Hepatocyte (in vitro differentiated cells): ENCODE data around the gene SRP68. TPM values are rescaled to one million over a fixed set of nuclear protein-coding genes. Genes with fewer than 3 reads are reported as not detected.

ENCODE experiments used
- DNase-seq: peaks from one replicate; pipeline ENCODE4 v3.0.0-alpha.2; 2016; ENCODE audit warnings: low spot score
- H2AFZ ChIP-seq: fragments of 200-600 bp; sonication (generic); 2 replicates; pipeline ENCODE4 v1.6.0; 2016; ENCODE audit warnings: antibody characterized with exemption, mild to moderate bottlenecking
- H3K27ac ChIP-seq: fragments of 200-600 bp; sonication (generic); 2 replicates; pipeline ENCODE4 v1.5.1; 2016; ENCODE audit warnings: mild to moderate bottlenecking
- H3K27me3 ChIP-seq: fragments of 200-600 bp; sonication (generic); 2 replicates; pipeline ENCODE4 v1.6.1; 2016
- H3K36me3 ChIP-seq: fragments of 200-600 bp; sonication (generic); replicated peaks from 2 replicates; pipeline ENCODE4 v1.5.1; 2016; ENCODE audit warnings: low read depth; ENCODE audit not compliant: insufficient read depth
- H3K4me1 ChIP-seq: fragments of 200-600 bp; sonication (generic); 2 replicates; pipeline ENCODE4 v1.5.1; 2016; ENCODE audit warnings: mild to moderate bottlenecking, moderate library complexity; ENCODE audit not compliant: insufficient read depth
- H3K4me2 ChIP-seq: fragments of 200-600 bp; sonication (generic); 2 replicates; pipeline ENCODE4 v1.6.0; 2016
- H3K4me3 ChIP-seq: fragments of 200-600 bp; sonication (generic); 2 replicates; pipeline ENCODE4 v1.5.1; 2016; ENCODE audit warnings: mild to moderate bottlenecking
- H3K79me2 ChIP-seq: fragments of 200-600 bp; sonication (generic); 2 replicates; pipeline ENCODE4 v1.6.0; 2017; ENCODE audit warnings: mild to moderate bottlenecking
- H3K9me2 ChIP-seq: fragments of 200-600 bp; sonication (generic); replicated peaks from 2 replicates; pipeline ENCODE4 v1.6.0; 2017; ENCODE audit warnings: mild to moderate bottlenecking; ENCODE audit not compliant: insufficient read depth
- H3K9me3 ChIP-seq: fragments of 200-600 bp; sonication (generic); 2 replicates; pipeline ENCODE4 v1.5.1; 2016; ENCODE audit warnings: low read depth, mild to moderate bottlenecking
- H4K20me1 ChIP-seq: fragments of 200-600 bp; sonication (generic); 2 replicates; pipeline ENCODE4 v1.6.0; 2016; ENCODE audit warnings: mild to moderate bottlenecking; ENCODE audit not compliant: insufficient read depth, poor library complexity, severe bottlenecking
- CTCF ChIP-seq: fragments of 200-600 bp; sonication (generic); IDR thresholded peaks from 2 replicates; pipeline ENCODE4 v1.5.1; 2016; ENCODE audit warnings: antibody characterized with exemption, mild to moderate bottlenecking; ENCODE audit not compliant: poor library complexity
- EZH2 ChIP-seq: fragments of 200-600 bp; sonication (generic); IDR thresholded peaks from 2 replicates; pipeline ENCODE4 v1.6.1; 2016; ENCODE audit warnings: antibody characterized with exemption, mild to moderate bottlenecking, borderline replicate concordance
- EZH2phosphoT487 ChIP-seq: fragments of 200-600 bp; sonication (generic); IDR thresholded peaks from one replicate; pipeline ENCODE4 v1.6.1; 2018; ENCODE audit warnings: antibody characterized with exemption, mild to moderate bottlenecking, low read depth, moderate library complexity; ENCODE audit not compliant: unreplicated experiment, severe bottlenecking
- WGBS: methylation state at CpG from one replicate; pipeline ENCODE4 v1.1.6; 2016; ENCODE audit warnings: low lambda C conversion rate; ENCODE audit errors: missing lambda C conversion rate; 5-methylcytosine and 5-hydroxymethylcytosine counted together
- polyA plus RNA-seq: library from polyadenylated mRNA; unstranded; fragments of >200 nt; fragmentation: Nextera tagmentation; extraction: Ambion mirVana; gene quantifications from 2 replicates; pipeline ENCODE4 v1.2.1, GENCODE V29; 2016
- total RNA-seq: library from RNA; depleted of rRNA; stranded (reverse); fragments of >200 nt; gene quantifications from 2 replicates; pipeline ENCODE4 v1.2.3, GENCODE V29; 2014

SRP68 gene
- total RNA-seq (41.2 and 44.1 TPM in 2 replicates), polyA plus RNA-seq (51.3 and 70.1 TPM in 2 replicates)

DNA sequence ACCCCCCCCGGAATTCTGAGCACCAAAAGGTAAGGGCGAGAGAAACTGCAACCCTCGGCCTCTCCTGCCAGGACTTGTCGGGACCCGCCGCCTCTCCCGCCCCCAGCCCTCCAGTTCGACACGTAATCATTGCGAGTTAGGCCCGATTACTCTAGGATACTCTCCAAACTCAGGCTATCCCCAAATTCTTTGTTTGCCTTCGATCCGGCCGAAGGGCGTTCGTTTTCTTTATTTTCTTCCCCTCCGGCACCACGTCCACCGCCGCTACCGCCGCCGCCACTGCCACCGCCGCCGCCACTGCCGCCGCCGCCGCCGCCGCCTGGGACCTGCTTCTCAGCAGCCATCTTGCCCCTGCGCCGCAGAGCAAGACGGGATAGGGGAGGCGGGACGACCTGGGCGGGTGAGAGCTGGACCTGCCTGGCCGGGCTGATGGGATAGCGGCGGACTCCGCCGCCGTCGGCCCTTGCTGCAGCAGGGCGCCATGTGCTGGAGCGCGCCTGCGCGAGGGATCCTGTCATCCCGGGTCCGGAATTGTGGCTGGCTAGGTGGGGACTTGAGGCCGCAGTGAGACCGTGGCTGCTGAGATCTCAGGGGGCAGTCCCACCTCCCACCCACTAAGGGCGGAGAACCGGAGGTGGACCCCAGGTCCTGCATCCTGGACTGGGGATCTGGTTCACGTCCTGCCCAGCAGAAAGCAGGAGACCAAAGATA is at the start of gene SRP68:
TSS of gene SRP68 (minus strand) at position 370 of the 711 bp plus-strand sequence. CDS start at position 344, 26 bp downstream.
- TF ChIP-seq EZH2 (no peak), CTCF (no peak), EZH2phosphoT487 (no peak)
- H3K79me2 ChIP-seq = peaks cover 45% of the 10 kb centered on the region
- no peaks in the 10 kb centered on the region for H3K9me3 ChIP-seq
- peak within 1 kb of the TSS; percentile 74 for H3K27ac ChIP-seq
- H3K4me2 ChIP-seq = peak within 1 kb of the TSS; percentile 92
- H3K27me3 ChIP-seq = peaks cover 39% of the 10 kb centered on the region
- peak within 1 kb of the TSS; percentile 82 for H3K4me3 ChIP-seq
- H3K4me1 ChIP-seq = peaks cover 23% of the 10 kb centered on the region
- H3K36me3 ChIP-seq = no peaks in the 10 kb centered on the region
- 1% methylated on average over 57 of the region's 57 CpGs for WGBS
- no peaks in the 10 kb centered on the region for H3K9me2 ChIP-seq
- peaks cover 18% of the 10 kb centered on the region for H4K20me1 ChIP-seq
- peak; percentile 96 for DNase-seq
- peak within 1 kb of the TSS; percentile 91 for H2AFZ ChIP-seq

GRCh38 chr17:76121932-76122430 is 49.7 kb upstream of the SRP68 start:
- Histone ChIP-seq H3K36me3 (no peaks in the 10 kb centered on the region), H4K20me1 (no peaks in the 10 kb centered on the region), H3K4me3 (no peak overlapping the region), H3K27me3 (no peaks in the 10 kb centered on the region), H3K4me1 (peaks cover 3% of the 10 kb centered on the region), H3K27ac (no peak overlapping the region), H3K4me2 (peak overlapping the region; percentile 69), H3K79me2 (no peaks in the 10 kb centered on the region), H3K9me2 (no peaks in the 10 kb centered on the region), H2AFZ (peak overlapping the region; percentile 60), H3K9me3 (no peaks in the 10 kb centered on the region)
- DNase-seq = no peak
- WGBS = 74% methylated on average over 25 of the region's 42 CpGs
- TF ChIP-seq CTCF (no peak), EZH2 (no peak)

- Histone ChIP-seq H3K27me3 (no peaks in the 10 kb centered on the region), H3K79me2 (no peaks in the 10 kb centered on the region), H4K20me1 (no peaks in the 10 kb centered on the region), H3K27ac (no peak overlapping the region), H3K4me2 (no peak overlapping the region), H2AFZ (no peak overlapping the region), H3K4me1 (peaks cover 3% of the 10 kb centered on the region), H3K9me2 (no peaks in the 10 kb centered on the region), H3K36me3 (no peaks in the 10 kb centered on the region), H3K4me3 (no peak overlapping the region), H3K9me3 (no peaks in the 10 kb centered on the region)
- TF ChIP-seq EZH2phosphoT487 (no peak), CTCF (no peak), EZH2 (no peak)
- no peak for DNase-seq
- WGBS = 84% methylated on average over 5 of the region's 5 CpGs
Measured at GRCh38 chr17:76120658-76121008, 48.3 kb upstream of the SRP68 start.
